ENCODE data around the gene CTXN1.

CTXN1 gene

DNA sequence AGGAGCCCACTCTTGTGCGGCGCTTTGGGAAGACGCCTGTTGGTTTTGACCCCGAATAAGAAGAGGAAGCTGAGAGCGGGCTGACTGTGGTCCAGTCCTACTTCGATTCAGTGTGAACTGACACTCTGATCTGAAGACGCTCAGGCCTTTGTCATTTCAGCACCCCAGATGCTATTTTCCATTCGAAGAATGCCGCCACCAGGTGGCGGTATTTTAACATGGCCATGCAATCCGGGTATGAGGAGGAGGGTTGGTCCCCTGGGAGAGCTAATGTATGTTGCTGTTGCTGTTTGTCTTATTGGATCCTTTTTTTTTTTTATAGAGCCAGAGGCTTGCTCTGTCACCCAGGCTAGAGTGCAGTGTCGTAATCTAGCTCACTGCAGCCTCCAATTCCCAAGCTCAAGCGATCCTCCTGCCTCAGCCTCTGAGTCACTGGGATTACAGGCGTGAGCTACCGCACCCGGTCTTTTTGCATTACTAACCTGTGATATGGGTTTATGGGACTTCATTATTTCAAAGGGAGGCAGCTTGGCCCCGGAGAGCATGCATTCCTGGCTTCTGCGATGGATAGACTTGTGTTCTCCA, 18.3 kb upstream of the CTXN1 start:
- peak; percentile 78 for DNase-seq (ENCODE audit: low spot score)

DNA sequence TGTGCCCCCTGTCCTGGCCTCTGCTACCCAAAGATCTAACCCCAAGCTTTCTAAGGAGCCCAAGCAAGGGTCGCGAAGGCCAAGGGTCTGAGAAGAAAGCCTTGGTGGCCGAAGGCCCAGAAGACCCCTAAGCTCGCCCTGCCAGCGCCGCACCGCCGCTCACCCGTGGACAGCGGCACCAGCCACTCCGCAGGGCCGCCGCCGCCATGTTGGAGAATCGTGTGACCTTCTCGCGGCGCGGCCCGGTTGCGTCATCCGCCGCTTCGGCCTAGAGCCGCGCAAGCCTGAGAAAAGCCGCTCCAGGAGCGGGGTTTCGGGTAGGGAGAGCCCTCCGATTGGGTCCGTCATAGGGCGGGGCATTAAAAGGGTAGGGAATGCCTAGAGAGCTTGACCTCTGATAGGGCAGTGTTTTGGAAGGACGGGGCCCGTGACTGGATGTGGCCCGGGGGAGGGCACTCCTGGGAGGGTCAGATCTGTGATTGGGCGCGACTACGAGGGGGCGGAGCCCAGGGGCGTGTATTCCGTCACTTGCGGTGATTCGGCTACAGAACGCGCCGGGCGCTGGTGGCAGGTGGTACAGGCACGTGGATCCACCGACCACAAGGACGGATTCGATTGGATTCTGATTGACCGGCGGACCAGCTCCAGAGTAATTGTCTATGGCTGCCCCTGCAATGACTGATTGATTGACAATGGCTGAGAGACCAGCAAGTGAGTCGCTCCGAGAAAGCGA, 17.7 kb upstream of the CTXN1 start, which contains the start of gene TIMM44:
Gene TIMM44, minus strand, starts transcription at position 223 of the 733 bp plus-strand sequence. Its CDS starts 15 bp downstream, at position 208.
- peak; percentile 99 for DNase-seq (ENCODE audit: low spot score)

GRCh38 chr19:7942981-7943443, 17.1 kb upstream of the CTXN1 start:
- no peak for DNase-seq (ENCODE audit: low spot score)

DNA sequence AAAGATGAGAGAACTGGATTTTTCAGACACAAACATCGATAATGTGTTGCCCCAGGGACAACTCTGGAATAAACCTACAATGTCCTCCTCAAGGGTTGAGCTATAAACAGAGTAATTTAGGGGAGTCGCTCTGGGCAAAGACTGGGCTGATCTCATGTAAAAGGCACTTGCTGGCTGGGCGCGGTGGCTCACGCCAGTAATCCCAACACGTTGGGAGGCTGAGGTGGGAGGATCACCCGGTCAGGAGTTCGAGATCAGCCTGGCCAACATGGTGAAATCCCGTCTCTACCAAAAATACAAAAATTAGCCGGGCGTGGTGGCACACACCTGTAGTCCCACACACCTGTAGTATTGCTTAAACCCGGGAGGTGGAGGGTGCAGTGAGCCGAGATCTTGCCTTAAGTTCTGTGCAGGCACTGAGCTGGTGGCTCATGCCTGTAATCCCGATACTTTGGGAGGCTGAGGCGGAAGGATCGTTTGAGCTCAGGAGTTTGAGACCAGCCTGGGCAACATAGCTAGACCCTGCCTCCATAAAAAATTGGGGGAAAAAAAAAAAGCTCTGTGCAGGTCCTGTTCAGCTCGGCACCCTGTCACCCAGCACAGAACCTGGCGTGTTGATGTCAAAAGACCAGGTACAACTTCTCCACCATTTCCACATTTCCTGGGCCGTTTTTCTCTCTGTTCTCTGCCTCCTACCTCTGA, 16.1 kb upstream of the CTXN1 start:
- DNase-seq (ENCODE audit: low spot score), result no peak

- DNase-seq (ENCODE audit: low spot score), result no peak
Measured at GRCh38 chr19:7940841-7941240, 14.9 kb upstream of the CTXN1 start.

DNA sequence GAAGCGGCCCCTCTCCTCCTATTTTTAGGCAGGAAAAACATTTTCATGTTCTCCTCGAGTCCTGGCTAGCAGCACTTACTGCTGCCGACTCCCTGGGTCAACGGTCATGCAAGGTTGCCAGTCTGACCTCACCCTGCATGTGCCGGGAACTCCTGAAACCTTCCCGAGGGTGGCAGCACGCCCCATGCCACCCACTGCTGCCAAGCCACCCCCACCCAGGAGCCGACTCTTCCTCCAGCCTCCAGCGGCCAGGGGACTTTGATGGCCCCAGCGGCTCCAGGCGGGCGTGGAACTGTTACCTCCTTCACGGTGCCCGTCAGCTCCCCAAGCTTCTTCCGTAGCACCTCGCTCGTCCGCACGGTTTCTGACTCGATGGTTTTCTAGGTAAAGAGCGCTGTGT, 8.8 kb upstream of the CTXN1 start:
- no peak for DNase-seq (ENCODE audit: low spot score)

DNA sequence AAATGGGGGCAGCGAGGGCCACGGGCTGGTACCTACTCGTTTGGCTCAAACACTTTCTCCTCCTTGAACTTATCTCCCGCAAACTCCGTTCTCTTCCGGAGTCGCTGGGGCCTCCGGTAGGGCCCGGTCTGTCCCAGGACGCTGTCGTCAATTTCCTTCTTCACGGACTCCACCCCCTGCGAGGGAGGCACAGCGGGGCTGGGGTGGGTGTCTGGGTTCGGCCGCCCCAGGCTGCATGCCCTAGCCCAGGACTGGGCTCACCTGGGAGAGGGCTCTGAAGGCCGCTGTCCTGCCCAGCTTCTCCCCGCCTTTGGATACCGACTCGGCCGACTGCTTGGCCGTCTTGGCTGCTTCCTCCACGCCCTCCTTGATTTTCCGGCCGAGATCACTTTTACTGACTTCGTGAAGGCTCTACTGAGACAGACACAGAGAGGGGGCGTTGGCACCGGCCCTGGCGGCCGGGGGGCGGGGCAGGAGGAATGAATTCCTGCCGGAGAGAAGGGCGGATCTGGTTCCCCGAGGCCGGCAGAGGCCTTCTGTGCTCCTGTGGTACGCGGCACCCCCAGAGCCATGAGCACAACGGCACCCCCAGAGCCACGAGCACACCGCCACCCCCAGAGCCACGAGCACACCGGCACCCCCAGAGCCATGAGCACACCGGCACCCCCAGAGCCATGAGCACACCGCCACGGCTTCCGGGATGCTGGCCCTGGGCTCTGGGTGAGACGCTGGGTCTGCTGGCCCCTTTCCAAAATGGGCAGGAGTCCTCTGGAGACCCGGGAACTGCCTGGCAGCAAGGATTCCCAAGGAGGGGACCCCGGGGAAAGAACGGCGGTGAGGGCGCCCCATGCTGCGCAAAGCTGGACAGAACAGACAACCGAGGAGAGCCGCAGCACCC, 8.1 kb upstream of the CTXN1 start:
- no peak for DNase-seq (ENCODE audit: low spot score)

GRCh38 chr19:7933411-7933810, 7.5 kb upstream of the CTXN1 start:
- no peak for DNase-seq (ENCODE audit: low spot score)

DNA sequence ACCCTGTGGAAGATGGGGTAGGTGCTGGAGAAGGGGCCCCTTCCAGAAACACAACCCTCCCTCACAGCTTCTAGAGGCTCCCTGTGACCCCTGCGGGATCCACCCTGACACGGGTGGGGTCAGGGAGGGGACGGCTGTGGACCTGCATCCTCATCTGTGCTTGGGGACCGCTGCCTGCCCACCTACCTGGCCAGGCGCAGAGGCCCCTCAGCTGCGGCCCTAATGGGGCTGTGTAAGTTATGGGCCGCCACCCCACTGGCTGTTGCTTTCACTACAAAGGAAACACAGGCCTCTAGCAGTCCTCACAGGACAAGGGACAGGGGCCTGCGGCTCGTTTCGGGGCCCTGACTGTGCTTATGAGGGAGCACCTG, 7.0 kb upstream of the CTXN1 start:
- no peak for DNase-seq (ENCODE audit: low spot score)

DNA sequence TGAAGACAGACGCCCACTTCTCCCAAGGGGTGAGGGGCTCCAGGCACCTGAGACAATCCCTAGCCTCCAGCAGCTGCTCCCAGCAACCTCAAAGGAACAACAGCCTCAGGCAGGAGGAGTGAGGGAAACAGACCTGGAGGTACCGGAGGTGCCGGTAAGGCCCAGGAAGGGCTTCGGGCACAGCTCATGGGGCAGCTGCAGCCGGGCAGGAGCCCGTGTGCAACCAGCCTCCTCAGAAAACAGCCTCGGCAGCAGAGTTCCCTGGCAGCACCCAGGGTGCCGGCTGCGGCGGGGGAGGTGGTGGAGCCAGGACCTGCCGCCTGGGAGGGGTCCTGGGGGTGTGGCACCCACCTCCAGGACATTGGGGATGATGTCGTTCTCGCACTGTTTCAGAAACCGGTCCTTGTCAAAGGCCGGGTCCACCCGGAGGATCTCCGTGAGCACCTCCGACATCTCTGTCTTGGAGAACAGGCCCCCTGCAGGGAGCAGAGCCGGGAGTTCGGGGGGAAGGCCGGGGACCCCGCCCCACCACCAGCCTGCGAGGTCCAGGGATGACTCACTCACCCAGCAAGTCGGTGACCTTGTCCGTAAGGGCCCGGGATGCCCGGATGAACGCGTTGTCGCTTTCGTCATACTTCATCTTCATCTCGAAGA, 6.5 kb upstream of the CTXN1 start:
- DNase-seq (ENCODE audit: low spot score), result no peak

GRCh38 chr19:7931221-7932061, 5.5 kb upstream of the CTXN1 start:
- DNase-seq (ENCODE audit: low spot score), result no peak

- DNase-seq (ENCODE audit: low spot score), result no peak
Measured at GRCh38 chr19:7930765-7931164, 4.8 kb upstream of the CTXN1 start.

DNA sequence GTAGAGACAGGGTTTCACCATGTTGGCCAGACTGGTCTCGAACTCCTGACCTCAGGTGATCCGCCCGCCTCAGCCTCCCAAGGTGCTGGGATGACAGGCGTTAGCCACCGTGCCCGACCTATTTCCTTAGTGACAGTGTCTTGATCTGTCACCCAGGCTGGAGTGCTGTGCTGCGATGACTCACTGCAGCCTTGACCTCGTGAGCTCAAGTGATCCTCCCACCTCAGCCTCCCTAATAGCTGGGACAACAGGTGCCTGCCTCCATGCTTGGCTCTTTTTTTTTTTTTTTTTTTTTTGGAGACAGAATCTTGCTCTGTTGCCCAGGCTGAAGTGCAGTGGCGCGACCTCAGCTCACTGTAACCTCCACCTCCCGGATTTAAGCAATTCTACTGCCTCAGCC, 4.1 kb upstream of the CTXN1 start:
- peak; percentile 16 for DNase-seq (ENCODE audit: low spot score)

GRCh38 chr19:7928741-7929701, 3.1 kb upstream of the CTXN1 start:
- DNase-seq (ENCODE audit: low spot score), result peak; percentile 54

GRCh38 chr19:7928334-7928706, 2.4 kb upstream of the CTXN1 start:
- DNase-seq (ENCODE audit: low spot score), result no peak

- no peak for DNase-seq (ENCODE audit: low spot score)
Measured at GRCh38 chr19:7927605-7928333, 1.8 kb upstream of the CTXN1 start.

DNA sequence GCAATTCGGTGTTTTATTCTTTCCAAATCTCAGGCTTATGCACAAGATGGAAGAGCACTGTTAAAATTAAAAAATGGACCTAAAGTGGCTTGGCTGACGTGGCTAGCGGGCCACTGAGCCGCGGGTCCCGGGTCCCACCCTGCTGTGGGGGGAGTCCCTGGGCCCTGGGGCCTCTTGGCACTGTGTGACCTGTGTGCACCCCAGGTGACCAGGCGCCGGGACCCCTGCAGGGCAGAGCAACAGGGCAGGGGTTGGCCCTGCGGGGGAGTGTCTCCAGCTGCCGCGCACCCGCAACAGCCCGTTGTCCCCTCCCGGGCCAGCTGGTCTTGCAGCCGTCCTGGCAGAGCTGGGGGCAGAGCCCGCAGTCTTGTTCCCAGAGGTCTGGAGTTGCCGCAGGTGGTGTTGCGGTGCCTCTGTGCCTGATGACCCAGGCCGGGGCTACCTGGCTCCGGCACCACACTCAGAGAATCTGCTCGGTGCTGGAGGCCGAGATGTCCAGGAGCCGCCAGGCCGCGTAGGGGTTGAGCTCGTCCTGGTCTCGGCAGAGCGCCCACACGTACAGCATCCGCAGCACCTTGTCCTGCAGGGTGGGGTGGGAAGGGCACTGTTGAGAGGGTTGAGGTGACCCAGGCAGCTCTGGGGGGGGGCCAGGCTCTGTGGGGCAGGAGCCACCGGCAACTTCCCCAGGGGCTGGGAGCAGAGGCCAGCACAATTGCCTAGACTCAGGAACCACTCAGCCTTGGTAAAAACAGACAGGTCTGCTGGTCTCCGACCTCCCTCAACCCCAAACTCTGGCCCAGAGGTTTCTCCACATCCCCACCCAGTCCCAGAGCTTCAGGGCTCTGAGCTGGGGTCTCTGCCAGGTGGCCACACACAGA, 1.0 kb upstream of the CTXN1 start:
- no peak for DNase-seq (ENCODE audit: low spot score)
